NT2/D1 (cell line): ENCODE data around the gene BFSP2.

Experiments
- SUZ12 ChIP-seq: IDR thresholded peaks from 2 replicates; pipeline ENCODE4 v1.6.1; 2011; ENCODE audit not compliant: insufficient read length, insufficient read depth; ENCODE audit errors: extremely low read depth
- YY1 ChIP-seq: IDR thresholded peaks from 2 replicates; pipeline ENCODE4 v1.6.1; 2011; ENCODE audit not compliant: insufficient read length, insufficient read depth
- ZNF274 ChIP-seq: IDR thresholded peaks from 2 replicates; pipeline ENCODE4 v1.6.1; 2011; ENCODE audit warnings: mild to moderate bottlenecking, low read depth, low read length

GRCh38 chr3:133504736-133505135, 104.9 kb downstream of the BFSP2 start:
- no peak for TF ChIP-seq YY1
- no peak for TF ChIP-seq ZNF274
- no peak for TF ChIP-seq SUZ12
